Type B pancreatic cell (in vitro differentiated cells): Measurements from ENCODE around the gene CACUL1. TPM values are rescaled to one million over a fixed set of nuclear protein-coding genes. Genes with fewer than 3 reads are reported as not detected.

Source experiments
- DNase-seq: peaks from one replicate; pipeline ENCODE4 v3.0.0; 2021; ENCODE audit warnings: mixed read lengths; ENCODE audit not compliant: unreplicated experiment; ENCODE audit errors: extremely low spot score
- H3K27ac Mint-ChIP-seq: 2 replicates; pipeline ENCODE4 v1.8.0; 2021; ENCODE audit warnings: mild to moderate bottlenecking, mixed read lengths
- H3K27me3 Mint-ChIP-seq: 2 replicates; pipeline ENCODE4 v1.8.0; 2021; ENCODE audit warnings: mixed read lengths
- H3K36me3 Mint-ChIP-seq: 2 replicates; pipeline ENCODE4 v1.8.0; 2021; ENCODE audit warnings: mixed read lengths
- H3K4me1 Mint-ChIP-seq: one replicate; pipeline ENCODE4 v1.8.0; 2021; ENCODE audit warnings: mixed read lengths; ENCODE audit not compliant: unreplicated experiment
- H3K4me3 Mint-ChIP-seq: 2 replicates; pipeline ENCODE4 v1.8.0; 2021; ENCODE audit warnings: mild to moderate bottlenecking, mixed read lengths
- H3K9me3 Mint-ChIP-seq: 2 replicates; pipeline ENCODE4 v1.8.0; 2021; ENCODE audit warnings: mixed read lengths
- CTCF ChIP-seq: fragments of 200-600 bp; sonication (generic); conservative IDR thresholded peaks from 2 replicates; pipeline ENCODE4 v1.5.0; 2021; ENCODE audit warnings: antibody characterized with exemption, mild to moderate bottlenecking
- total RNA-seq: library from RNA; stranded (reverse); gene quantifications from 2 replicates; pipeline ENCODE4 v1.2.1, GENCODE V29; 2021; ENCODE audit warnings: low replicate concordance

Gene CACUL1
- total RNA-seq, 1 donor from 2014 or later = 42.9 TPM

- TF ChIP-seq CTCF = no peak
- H3K27ac Mint-ChIP-seq = no peak overlapping the region
Observed at GRCh38 chr10:118708571-118708970, 46.2 kb downstream of the CACUL1 start.

GRCh38 chr10:118704711-118705110, 50.1 kb downstream of the CACUL1 start:
- no peaks in the 10 kb centered on the region for H3K9me3 Mint-ChIP-seq
- no peak overlapping the region for H3K27ac Mint-ChIP-seq
- TF ChIP-seq CTCF = no peak
- H3K27me3 Mint-ChIP-seq = no peaks in the 10 kb centered on the region
- peaks cover 20% of the 10 kb centered on the region for H3K36me3 Mint-ChIP-seq
- no peak overlapping the region for H3K4me3 Mint-ChIP-seq
- H3K4me1 Mint-ChIP-seq = peaks cover 6% of the 10 kb centered on the region
- no peak for DNase-seq

More at GRCh38 chr10:118708571-118708970, 46.2 kb downstream of the CACUL1 start:
- no peak overlapping the region for H3K4me3 Mint-ChIP-seq
- H3K4me1 Mint-ChIP-seq = no peaks in the 10 kb centered on the region
- H3K36me3 Mint-ChIP-seq = peaks cover 6% of the 10 kb centered on the region
- H3K27me3 Mint-ChIP-seq = no peaks in the 10 kb centered on the region
- DNase-seq = no peak
- H3K9me3 Mint-ChIP-seq = peaks cover 4% of the 10 kb centered on the region

- H3K27ac Mint-ChIP-seq = no peak overlapping the region
- H3K4me1 Mint-ChIP-seq = peaks cover 13% of the 10 kb centered on the region
- no peak for TF ChIP-seq CTCF
- no peaks in the 10 kb centered on the region for H3K9me3 Mint-ChIP-seq
- H3K4me3 Mint-ChIP-seq = no peak overlapping the region
- H3K36me3 Mint-ChIP-seq = peaks cover 25% of the 10 kb centered on the region
- no peak for DNase-seq
- no peaks in the 10 kb centered on the region for H3K27me3 Mint-ChIP-seq
Observed at GRCh38 chr10:118701529-118702323, 53.0 kb downstream of the CACUL1 start.

- Mint-ChIP-seq H3K27me3 (no peaks in the 10 kb centered on the region), H3K4me3 (no peak overlapping the region), H3K36me3 (peaks cover 29% of the 10 kb centered on the region), H3K4me1 (peaks cover 13% of the 10 kb centered on the region), H3K27ac (no peak overlapping the region), H3K9me3 (no peaks in the 10 kb centered on the region)
- no peak for DNase-seq
- no peak for TF ChIP-seq CTCF
Observed at GRCh38 chr10:118698421-118698820, 56.3 kb downstream of the CACUL1 start.

- H3K27ac Mint-ChIP-seq = no peak overlapping the region
- peaks cover 8% of the 10 kb centered on the region for H3K4me1 Mint-ChIP-seq
- no peaks in the 10 kb centered on the region for H3K9me3 Mint-ChIP-seq
- peaks cover 23% of the 10 kb centered on the region for H3K36me3 Mint-ChIP-seq
- DNase-seq = no peak
- no peak overlapping the region for H3K4me3 Mint-ChIP-seq
- TF ChIP-seq CTCF = no peak
- no peaks in the 10 kb centered on the region for H3K27me3 Mint-ChIP-seq
Observed at GRCh38 chr10:118694848-118695247, 59.9 kb downstream of the CACUL1 start.
